ENCODE data around the gene PTPRN2.

PTPRN2 gene

DNA sequence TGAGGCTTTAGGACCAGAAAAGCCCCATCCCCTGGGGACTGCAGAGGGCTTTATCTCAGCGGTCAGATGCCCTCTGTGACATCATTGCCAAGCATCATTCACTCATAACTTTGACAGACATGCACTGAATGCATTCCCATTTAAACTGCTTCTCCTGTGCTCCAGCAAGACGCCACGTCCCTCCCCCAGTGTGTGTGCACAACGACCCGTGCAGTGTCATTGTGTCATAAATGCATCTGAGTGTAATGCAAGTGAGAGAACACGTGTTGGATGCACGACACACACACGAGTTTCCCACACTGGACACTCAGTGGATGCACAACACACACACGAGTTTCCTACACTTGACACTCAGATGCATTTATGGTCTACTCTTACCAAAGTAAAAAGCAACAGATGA lies 337.9 kb downstream of the PTPRN2 start:
- no peak overlapping the region for H3K56ac ChIP-seq (ENCODE audit: low read length)
- H3K36me3 ChIP-seq (ENCODE audit: control insufficient read depth, insufficient read depth, low read length) = no peaks in the 10 kb centered on the region
- no peaks in the 10 kb centered on the region for H3K79me2 ChIP-seq (ENCODE audit: control insufficient read depth, insufficient read depth, low read length)
- no peak overlapping the region for H3K27ac ChIP-seq (ENCODE audit: low read depth, low read length)
- no peak overlapping the region for H3K4me2 ChIP-seq (ENCODE audit: low read length)
- no peak overlapping the region for H3K9ac ChIP-seq (ENCODE audit: low read length)
- WGBS (ENCODE audit: extremely low coverage, insufficient coverage, low lambda C conversion rate) = no CpG with 5 or more reads among the region's 9 CpGs
- H3K18ac ChIP-seq (ENCODE audit: low read length) = no peak overlapping the region
- no peaks in the 10 kb centered on the region for H3K79me1 ChIP-seq (ENCODE audit: low read length)
- no peak overlapping the region for H2BK120ac ChIP-seq (ENCODE audit: low read depth, low read length)
- H2BK15ac ChIP-seq (replicated peaks; ENCODE audit: low read depth) = no peak overlapping the region
- no peak overlapping the region for H3K4ac ChIP-seq (ENCODE audit: low read depth, low read length)
- DNase-seq = no peak
- no peaks in the 10 kb centered on the region for H3K27me3 ChIP-seq (ENCODE audit: insufficient read depth, low read length, poor library complexity)
- H2AK5ac ChIP-seq (ENCODE audit: low read length) = no peak overlapping the region
- no peak overlapping the region for H4K5ac ChIP-seq (ENCODE audit: low read length)
- no peak overlapping the region for H2BK5ac ChIP-seq (ENCODE audit: low read length)
- no peak overlapping the region for H3K4me3 ChIP-seq (ENCODE audit: low read length)
- H3K4me1 ChIP-seq (ENCODE audit: control insufficient read depth, low read depth, low read length) = no peaks in the 10 kb centered on the region
- no peak overlapping the region for H4K8ac ChIP-seq (ENCODE audit: low read depth, low read length)
- H3K23ac ChIP-seq (ENCODE audit: low read length) = no peak overlapping the region

GRCh38 chr7:158248816-158249215 lies 338.8 kb downstream of the PTPRN2 start:
- Histone ChIP-seq H4K5ac (ENCODE audit: low read length) (no peak overlapping the region), H3K9ac (ENCODE audit: low read length) (no peak overlapping the region), H3K79me2 (ENCODE audit: control insufficient read depth, insufficient read depth, low read length) (no peaks in the 10 kb centered on the region), H2AK5ac (ENCODE audit: low read length) (no peak overlapping the region), H3K4me2 (ENCODE audit: low read length) (no peak overlapping the region), H2BK120ac (ENCODE audit: low read depth, low read length) (no peak overlapping the region), H3K79me1 (ENCODE audit: low read length) (no peaks in the 10 kb centered on the region), H3K36me3 (ENCODE audit: control insufficient read depth, insufficient read depth, low read length) (no peaks in the 10 kb centered on the region), H3K56ac (ENCODE audit: low read length) (no peak overlapping the region), H3K4me1 (ENCODE audit: control insufficient read depth, low read depth, low read length) (no peaks in the 10 kb centered on the region), H2BK5ac (ENCODE audit: low read length) (no peak overlapping the region), H3K4me3 (ENCODE audit: low read length) (no peak overlapping the region), H2BK15ac (replicated peaks; ENCODE audit: low read depth) (no peak overlapping the region), H3K18ac (ENCODE audit: low read length) (no peak overlapping the region), H3K4ac (ENCODE audit: low read depth, low read length) (no peak overlapping the region), H4K8ac (ENCODE audit: low read depth, low read length) (no peak overlapping the region), H3K27ac (ENCODE audit: low read depth, low read length) (no peak overlapping the region), H3K23ac (ENCODE audit: low read length) (no peak overlapping the region), H3K27me3 (ENCODE audit: insufficient read depth, low read length, poor library complexity) (no peaks in the 10 kb centered on the region)
- no CpG with 5 or more reads among the region's 10 CpGs for WGBS (ENCODE audit: extremely low coverage, insufficient coverage, low lambda C conversion rate)
- no peak for DNase-seq

DNA sequence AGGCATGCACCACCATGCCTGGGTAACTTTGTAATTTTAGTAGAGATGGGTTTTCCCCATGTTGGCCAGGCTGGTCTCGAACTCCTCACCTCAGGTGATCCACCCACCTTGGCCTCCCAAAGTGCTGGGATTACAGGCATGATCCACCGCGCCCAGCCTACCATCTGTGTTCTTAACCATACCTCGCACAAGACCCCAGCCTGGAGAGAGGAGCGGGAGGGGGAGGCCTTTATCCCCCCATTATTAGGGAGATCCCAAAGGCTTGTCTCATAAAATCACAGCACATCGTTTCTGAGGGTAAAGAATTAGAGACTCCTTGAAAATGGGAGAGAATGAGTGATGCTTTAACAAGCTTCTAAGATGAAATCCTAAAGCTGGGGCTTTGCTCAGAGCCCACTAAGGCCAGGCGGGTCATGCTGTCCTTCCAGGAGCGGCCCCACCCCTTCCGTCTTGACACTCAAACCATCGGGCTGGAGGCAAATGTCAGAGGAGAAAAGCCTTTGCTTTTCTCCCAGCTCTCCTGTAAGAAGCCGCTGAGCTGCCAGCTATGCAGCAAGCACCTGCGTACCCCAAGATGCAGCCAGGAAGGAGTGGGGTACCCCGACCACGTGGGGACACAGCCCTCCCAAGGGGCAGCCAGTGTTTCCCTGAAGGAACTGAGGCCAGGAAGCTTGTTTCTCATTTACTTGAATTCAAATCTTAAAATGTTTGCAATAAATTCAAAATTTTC lies 339.7 kb downstream of the PTPRN2 start:
- Histone ChIP-seq H3K18ac (ENCODE audit: low read length) (no peak overlapping the region), H3K4me1 (ENCODE audit: control insufficient read depth, low read depth, low read length) (no peaks in the 10 kb centered on the region), H3K27ac (ENCODE audit: low read depth, low read length) (no peak overlapping the region), H3K56ac (ENCODE audit: low read length) (no peak overlapping the region), H2BK5ac (ENCODE audit: low read length) (no peak overlapping the region), H3K9ac (ENCODE audit: low read length) (no peak overlapping the region), H2BK15ac (replicated peaks; ENCODE audit: low read depth) (no peak overlapping the region), H3K79me1 (ENCODE audit: low read length) (no peaks in the 10 kb centered on the region), H2AK5ac (ENCODE audit: low read length) (no peak overlapping the region), H3K79me2 (ENCODE audit: control insufficient read depth, insufficient read depth, low read length) (no peaks in the 10 kb centered on the region), H3K36me3 (ENCODE audit: control insufficient read depth, insufficient read depth, low read length) (no peaks in the 10 kb centered on the region), H4K8ac (ENCODE audit: low read depth, low read length) (no peak overlapping the region), H3K4ac (ENCODE audit: low read depth, low read length) (no peak overlapping the region), H3K4me3 (ENCODE audit: low read length) (no peak overlapping the region), H2BK120ac (ENCODE audit: low read depth, low read length) (no peak overlapping the region), H4K5ac (ENCODE audit: low read length) (no peak overlapping the region), H3K4me2 (ENCODE audit: low read length) (no peak overlapping the region), H3K23ac (ENCODE audit: low read length) (no peak overlapping the region), H3K27me3 (ENCODE audit: insufficient read depth, low read length, poor library complexity) (no peaks in the 10 kb centered on the region)
- DNase-seq = no peak
- WGBS (ENCODE audit: extremely low coverage, insufficient coverage, low lambda C conversion rate) = no CpG with 5 or more reads among the region's 14 CpGs

DNA sequence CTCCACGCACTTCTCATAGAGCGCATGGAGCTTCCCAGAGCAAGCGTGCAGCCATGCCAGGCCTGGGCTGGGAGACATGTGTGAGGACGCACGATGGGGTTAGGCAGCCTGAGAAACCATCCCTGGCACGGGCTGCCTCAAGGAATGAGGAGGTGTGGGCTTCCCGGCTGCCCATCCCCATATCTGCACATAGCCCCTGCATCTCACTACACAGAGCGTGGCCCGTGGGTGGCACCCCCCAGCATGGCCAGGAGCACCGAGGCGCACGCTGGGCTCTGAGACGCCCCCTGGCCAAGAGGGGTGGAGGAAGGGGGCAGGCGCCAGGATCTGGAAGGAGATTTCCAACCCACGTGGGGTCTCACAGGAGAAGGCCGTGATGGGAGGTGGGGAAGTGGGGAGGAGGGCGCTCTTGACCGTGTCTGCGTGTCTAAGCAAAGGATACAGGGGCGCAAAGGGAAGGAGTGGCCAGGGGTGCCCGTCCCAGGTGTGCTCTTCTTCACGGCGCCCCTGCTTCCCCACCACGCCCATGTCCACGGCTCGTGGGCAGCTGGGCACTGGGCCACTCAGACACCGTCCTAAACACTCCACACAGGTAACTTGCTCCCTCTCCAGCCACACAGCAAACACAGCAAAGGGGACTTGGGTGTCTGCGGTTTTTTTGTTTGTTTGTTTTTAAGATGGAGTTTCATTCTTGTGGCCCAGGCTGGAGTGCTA lies 340.5 kb downstream of the PTPRN2 start:
- Histone ChIP-seq H3K56ac (ENCODE audit: low read length) (no peak overlapping the region), H3K4me3 (ENCODE audit: low read length) (no peak overlapping the region), H3K18ac (ENCODE audit: low read length) (no peak overlapping the region), H3K4ac (ENCODE audit: low read depth, low read length) (no peak overlapping the region), H2AK5ac (ENCODE audit: low read length) (no peak overlapping the region), H3K79me2 (ENCODE audit: control insufficient read depth, insufficient read depth, low read length) (no peaks in the 10 kb centered on the region), H3K23ac (ENCODE audit: low read length) (no peak overlapping the region), H3K36me3 (ENCODE audit: control insufficient read depth, insufficient read depth, low read length) (no peaks in the 10 kb centered on the region), H4K5ac (ENCODE audit: low read length) (no peak overlapping the region), H3K4me1 (ENCODE audit: control insufficient read depth, low read depth, low read length) (no peaks in the 10 kb centered on the region), H3K4me2 (ENCODE audit: low read length) (no peak overlapping the region), H3K27ac (ENCODE audit: low read depth, low read length) (no peak overlapping the region), H3K9ac (ENCODE audit: low read length) (no peak overlapping the region), H2BK15ac (replicated peaks; ENCODE audit: low read depth) (no peak overlapping the region), H4K8ac (ENCODE audit: low read depth, low read length) (no peak overlapping the region), H2BK120ac (ENCODE audit: low read depth, low read length) (no peak overlapping the region), H2BK5ac (ENCODE audit: low read length) (no peak overlapping the region), H3K79me1 (ENCODE audit: low read length) (no peaks in the 10 kb centered on the region), H3K27me3 (ENCODE audit: insufficient read depth, low read length, poor library complexity) (no peaks in the 10 kb centered on the region)
- DNase-seq = no peak
- WGBS (ENCODE audit: extremely low coverage, insufficient coverage, low lambda C conversion rate) = no CpG with 5 or more reads among the region's 28 CpGs

GRCh38 chr7:158246272-158246959 lies 341.2 kb downstream of the PTPRN2 start:
- no peak overlapping the region for H2BK120ac ChIP-seq (ENCODE audit: low read depth, low read length)
- H3K4me3 ChIP-seq (ENCODE audit: low read length) = no peak overlapping the region
- no peak for DNase-seq
- no peak overlapping the region for H3K4ac ChIP-seq (ENCODE audit: low read depth, low read length)
- H3K27me3 ChIP-seq (ENCODE audit: insufficient read depth, low read length, poor library complexity) = no peaks in the 10 kb centered on the region
- no peak overlapping the region for H2BK15ac ChIP-seq (replicated peaks; ENCODE audit: low read depth)
- no peak overlapping the region for H3K27ac ChIP-seq (ENCODE audit: low read depth, low read length)
- no peak overlapping the region for H3K9ac ChIP-seq (ENCODE audit: low read length)
- H2AK5ac ChIP-seq (ENCODE audit: low read length) = no peak overlapping the region
- no peak overlapping the region for H4K5ac ChIP-seq (ENCODE audit: low read length)
- H2BK5ac ChIP-seq (ENCODE audit: low read length) = no peak overlapping the region
- no peaks in the 10 kb centered on the region for H3K79me1 ChIP-seq (ENCODE audit: low read length)
- no peak overlapping the region for H3K56ac ChIP-seq (ENCODE audit: low read length)
- WGBS (ENCODE audit: extremely low coverage, insufficient coverage, low lambda C conversion rate) = no CpG with 5 or more reads among the region's 24 CpGs
- no peak overlapping the region for H3K18ac ChIP-seq (ENCODE audit: low read length)
- no peaks in the 10 kb centered on the region for H3K79me2 ChIP-seq (ENCODE audit: control insufficient read depth, insufficient read depth, low read length)
- no peaks in the 10 kb centered on the region for H3K4me1 ChIP-seq (ENCODE audit: control insufficient read depth, low read depth, low read length)
- H3K36me3 ChIP-seq (ENCODE audit: control insufficient read depth, insufficient read depth, low read length) = no peaks in the 10 kb centered on the region
- H3K23ac ChIP-seq (ENCODE audit: low read length) = no peak overlapping the region
- no peak overlapping the region for H4K8ac ChIP-seq (ENCODE audit: low read depth, low read length)
- H3K4me2 ChIP-seq (ENCODE audit: low read length) = no peak overlapping the region
